Head of caudate nucleus (tissue), 42 donors: Measurements from ENCODE around the gene CMTM3.
"Not testable (repeated sequence)": the region's sequence is repeated elsewhere in the genome, so short reads cannot be mapped to it uniquely, and the experiment has no call there.

Experiments
- DNase-seq, 42 donors: peaks; one replicate each; pipeline versions ENCODE4 v3.0.0 to v3.0.0-alpha.2; 2020 to 2021; ENCODE audit warnings: mixed read lengths in 7 of 42
- intact Hi-C: fragments of 100-400 bp; cut with DNase I; formaldehyde crosslinking; loops from one replicate; pipeline ENCODE4 v1.15.0; 2022

CMTM3 gene

GRCh38 chr16:66580605-66581209, 23.8 kb upstream of the CMTM3 start:
- no peak for DNase-seq
- intact Hi-C loops, result no loop called here

- no peak for DNase-seq
- intact Hi-C loops, result no loop called here
These were observed 23.1 kb upstream of the CMTM3 start for GRCh38 chr16:66581246-66581952.

- DNase-seq, result peak in 2 of 42 donors; percentile 24 to 44
These were observed 18.8 kb upstream of the CMTM3 start for GRCh38 chr16:66585481-66586239.

GRCh38 chr16:66587881-66588600, 16.5 kb upstream of the CMTM3 start:
- intact Hi-C loops, result no loop called here

More at GRCh38 chr16:66585481-66586239, 18.8 kb upstream of the CMTM3 start:
- intact Hi-C loops, result no loop called here

GRCh38 chr16:66588981-66589713, 15.4 kb upstream of the CMTM3 start:
- DNase-seq, result peak in 26 of 42 donors; percentile 23 to 61 (median 40)
- intact Hi-C loops, result no loop called here

More at GRCh38 chr16:66587881-66588600, 16.5 kb upstream of the CMTM3 start:
- DNase-seq, result peak in 5 of 42 donors; percentile 25 to 60 (median 38)

- intact Hi-C loops, result no loop called here
- no peak for DNase-seq
These were observed 14.2 kb upstream of the CMTM3 start for GRCh38 chr16:66590322-66590721.

GRCh38 chr16:66591018-66591417, 13.5 kb upstream of the CMTM3 start:
- no peak for DNase-seq
- intact Hi-C loops, result no loop called here

GRCh38 chr16:66592241-66592640, 12.3 kb upstream of the CMTM3 start:
- intact Hi-C loops, result no loop called here
- DNase-seq, result no peak

- no peak for DNase-seq
- intact Hi-C loops, result no loop called here
These were observed 11.7 kb upstream of the CMTM3 start for GRCh38 chr16:66592814-66593213.

GRCh38 chr16:66594739-66595138, 9.8 kb upstream of the CMTM3 start:
- intact Hi-C loops, result no loop called here
- no peak for DNase-seq

- DNase-seq, intact Hi-C loops: not testable (repeated sequence)
These were observed 7.9 kb upstream of the CMTM3 start for GRCh38 chr16:66596559-66596958.

GRCh38 chr16:66596986-66597848, 7.3 kb upstream of the CMTM3 start:
- no peak for DNase-seq
- intact Hi-C loops, result no loop called here

- intact Hi-C loops, result no loop called here
These were observed 6.4 kb upstream of the CMTM3 start for GRCh38 chr16:66598111-66598510.

GRCh38 chr16:66599726-66600125, 4.8 kb upstream of the CMTM3 start:
- intact Hi-C loops, result loop anchor here (5.0 to 10.0 kb wide), 3 partner anchors 115 to 265 kb away; no protein-coding TSS in a partner anchor
- no peak for DNase-seq

More at GRCh38 chr16:66598111-66598510, 6.4 kb upstream of the CMTM3 start:
- DNase-seq, result no peak

- intact Hi-C loops, result loop anchor here (5.0 to 10.0 kb wide), 3 partner anchors 114 to 264 kb away; no protein-coding TSS in a partner anchor
- no peak for DNase-seq
These were observed 4.0 kb upstream of the CMTM3 start for GRCh38 chr16:66600477-66600876.

- intact Hi-C loops, result loop anchor here (5.0 to 10.0 kb wide), 3 partner anchors 113 to 263 kb away; no protein-coding TSS in a partner anchor
These were observed 3.0 kb upstream of the CMTM3 start for GRCh38 chr16:66601471-66601870.

More at GRCh38 chr16:66601471-66601870, 3.0 kb upstream of the CMTM3 start:
- no peak for DNase-seq
